Bronchial smooth muscle cell (primary cell): ENCODE measurements around the gene HDLBP. TPM values are rescaled to one million over a fixed set of nuclear protein-coding genes. Genes with fewer than 3 reads are reported as not detected.

Experiments
- total RNA-seq: library from RNA; depleted of rRNA; stranded (reverse); fragments of >200 nt; gene quantifications from 2 replicates; pipeline ENCODE4 v1.2.1, GENCODE V29; 2014

HDLBP gene
- 1,295 and 1,692 TPM in 2 replicates for total RNA-seq

GRCh38 chr2:241315093-241315878 is at the start of gene HDLBP:
HDLBP (minus strand) TSS chr2:241315672; CDS start chr2:241266869, 48,803 bp downstream.

GRCh38 chr2:241355983-241356870 is 40.8 kb upstream of the HDLBP start, which contains the start of gene FARP2:
FARP2 (plus strand) TSS chr2:241356285; CDS start chr2:241373108, 16,823 bp downstream.

GRCh38 chr2:241315879-241316631 is 583 bp upstream of the HDLBP start, which contains the start of gene SEPTIN2:
SEPTIN2 (plus strand) TSS chr2:241315925; CDS start chr2:241324233, 8,308 bp downstream.

GRCh38 chr2:241188361-241189092 is 126.9 kb downstream of the HDLBP start, which contains the start of gene ANO7:
ANO7 (plus strand) TSS chr2:241188677; CDS start chr2:241190064, 1,387 bp downstream.

Other genes starting within 250 kb of the HDLBP start
- 36.6 and 58.6 TPM in 2 replicates for gene MTERF4, start 213.4 kb downstream of the HDLBP start, total RNA-seq
- gene PASK, start 166.2 kb downstream of the HDLBP start, total RNA-seq, result 2.5 and 3.9 TPM in 2 replicates
- gene PPP1R7, start 165.2 kb downstream of the HDLBP start, total RNA-seq, result 115 and 132 TPM in 2 replicates
- 0.09 and 0.63 TPM in 2 replicates for gene ANO7, start 127.0 kb downstream of the HDLBP start, total RNA-seq
- gene SEPTIN2, start 253 bp upstream of the HDLBP start, total RNA-seq, result 405 and 430 TPM in 2 replicates
- gene FARP2, start 40.6 kb upstream of the HDLBP start, total RNA-seq, result 22.2 and 31.9 TPM in 2 replicates
- gene STK25, start 192.9 kb upstream of the HDLBP start, total RNA-seq, result 138 and 195 TPM in 2 replicates
- gene BOK, start 243.1 kb upstream of the HDLBP start, total RNA-seq, result 6.7 and 9.3 TPM in 2 replicates